GM19238 (cell line): ENCODE measurements around the gene BID.
"Not testable (repeated sequence)": the region's sequence is repeated elsewhere in the genome, so short reads cannot be mapped to it uniquely, and the experiment has no call there.

Source experiments
- DNase-seq: peaks from one replicate; pipeline ENCODE4 v3.0.0; 2011; ENCODE audit warnings: low spot score; ENCODE audit not compliant: insufficient read length

Gene BID

GRCh38 chr22:17770180-17771077, 3.8 kb downstream of the BID start:
- DNase-seq: no peak

DNA sequence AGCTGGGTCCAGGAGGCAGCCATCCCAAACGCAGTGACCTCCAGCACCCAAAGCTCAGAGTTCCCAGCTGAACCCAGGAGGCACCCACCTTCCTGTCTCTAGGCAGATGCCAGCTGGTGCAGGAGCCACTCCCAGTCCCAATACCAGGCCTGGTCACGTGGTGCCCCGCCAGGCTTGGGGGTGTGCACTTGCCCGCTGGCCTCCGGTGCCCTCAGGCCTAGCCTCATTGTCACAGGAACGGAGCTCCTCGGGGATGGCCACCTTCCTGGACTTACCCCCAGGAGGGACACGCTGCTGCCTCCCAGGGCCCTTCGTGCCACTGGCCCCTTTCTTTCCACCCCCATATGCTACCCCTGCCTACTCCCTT, 4.6 kb downstream of the BID start:
- DNase-seq: no peak

GRCh38 chr22:17769013-17769715, 5.1 kb downstream of the BID start:
- DNase-seq: no peak

DNA sequence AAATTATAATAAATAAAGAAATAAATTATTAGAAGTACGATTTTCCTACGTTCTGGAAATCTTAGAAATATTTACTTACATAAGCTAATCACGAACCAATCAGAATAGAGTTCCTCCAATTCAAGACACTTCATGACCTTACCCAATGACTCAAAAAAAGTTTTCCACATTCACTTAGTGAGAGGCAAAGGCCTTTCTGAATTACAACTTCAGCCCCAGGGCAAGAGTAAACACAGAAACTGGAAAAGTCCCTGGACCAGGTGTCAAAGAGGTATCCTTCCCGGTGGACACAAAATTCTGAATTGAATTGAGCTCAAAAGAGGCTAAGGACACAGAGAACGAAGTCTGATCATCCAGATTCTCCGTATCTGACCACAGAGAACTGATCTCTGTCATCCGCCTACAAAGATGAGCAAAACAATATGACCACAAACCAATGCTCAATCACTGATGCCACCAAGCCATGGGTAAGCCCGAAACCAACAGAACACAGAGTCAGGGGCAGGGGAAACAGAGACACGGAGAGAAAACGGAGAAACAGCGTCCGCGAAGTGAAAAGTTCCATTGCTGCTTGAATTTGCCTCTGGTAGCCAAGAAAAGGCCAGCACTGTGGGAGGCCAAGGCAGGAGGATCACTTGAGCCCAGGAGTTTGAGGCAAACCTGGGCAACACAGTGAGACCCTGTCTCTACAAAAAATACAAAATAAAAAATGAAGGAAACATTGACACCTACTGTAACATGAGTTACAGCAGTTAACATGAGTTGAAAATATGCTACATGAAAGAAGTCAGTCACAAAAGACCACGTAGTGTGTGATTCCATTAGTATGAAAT, 6.8 kb downstream of the BID start:
- DNase-seq: peak; percentile 64

DNA sequence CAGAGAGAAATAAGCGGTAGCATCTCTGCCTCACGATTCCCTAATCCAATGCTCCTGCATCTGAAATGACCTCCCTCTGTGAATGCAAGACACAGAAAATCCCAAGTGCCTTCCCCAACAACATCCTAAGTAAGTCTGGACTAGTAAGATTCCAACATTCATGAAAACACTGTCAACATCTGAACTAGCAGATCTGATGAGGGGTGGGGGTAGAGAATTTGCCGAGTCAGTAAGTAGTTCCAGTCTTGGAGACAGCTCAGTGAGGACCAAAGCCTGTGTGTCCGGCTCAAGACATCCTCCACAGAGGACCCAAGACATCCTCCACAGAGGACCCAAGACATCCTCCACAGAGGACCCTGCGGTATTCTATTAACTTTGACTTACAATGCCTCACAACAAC, 9.4 kb downstream of the BID start:
- not testable (repeated sequence) for DNase-seq

- DNase-seq: no peak
Measured at GRCh38 chr22:17764036-17764435, 10.2 kb downstream of the BID start.

DNA sequence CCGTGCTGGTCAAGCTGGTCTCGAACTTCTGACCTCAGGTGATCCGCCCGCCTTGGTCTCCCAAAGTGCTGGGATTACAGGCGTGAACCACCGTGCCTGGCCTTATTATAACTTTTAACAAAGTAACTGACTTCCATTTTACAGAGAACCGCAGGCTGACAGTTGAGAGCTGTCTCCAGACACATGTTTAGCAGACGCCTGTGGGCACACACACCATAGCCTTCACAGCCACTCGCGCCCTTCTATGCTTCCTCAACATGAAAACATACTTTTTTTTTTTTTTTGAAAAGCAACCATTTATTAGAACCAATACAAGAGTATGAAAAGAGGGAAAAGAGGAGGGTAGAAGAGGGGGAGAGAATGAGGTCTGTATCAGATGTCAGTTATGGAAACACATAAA, 10.8 kb downstream of the BID start:
- not testable (repeated sequence) for DNase-seq

DNA sequence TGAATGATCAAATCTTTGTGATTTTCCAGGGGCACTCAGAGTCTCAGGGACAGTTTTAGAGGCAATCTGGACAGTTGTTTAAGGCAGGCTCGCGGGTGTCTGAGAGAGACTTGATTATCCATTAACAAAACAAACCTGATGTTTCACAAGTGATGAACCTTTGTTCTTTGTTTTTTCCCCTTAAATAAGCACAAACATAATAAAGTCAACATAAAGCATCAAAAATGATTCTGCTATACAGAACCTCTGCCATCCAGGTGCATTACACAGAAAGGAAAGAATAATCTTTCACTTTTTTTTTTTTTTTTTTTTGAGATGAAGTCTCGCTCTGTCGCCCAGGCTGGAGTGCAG, 13.2 kb downstream of the BID start:
- DNase-seq: no peak

DNA sequence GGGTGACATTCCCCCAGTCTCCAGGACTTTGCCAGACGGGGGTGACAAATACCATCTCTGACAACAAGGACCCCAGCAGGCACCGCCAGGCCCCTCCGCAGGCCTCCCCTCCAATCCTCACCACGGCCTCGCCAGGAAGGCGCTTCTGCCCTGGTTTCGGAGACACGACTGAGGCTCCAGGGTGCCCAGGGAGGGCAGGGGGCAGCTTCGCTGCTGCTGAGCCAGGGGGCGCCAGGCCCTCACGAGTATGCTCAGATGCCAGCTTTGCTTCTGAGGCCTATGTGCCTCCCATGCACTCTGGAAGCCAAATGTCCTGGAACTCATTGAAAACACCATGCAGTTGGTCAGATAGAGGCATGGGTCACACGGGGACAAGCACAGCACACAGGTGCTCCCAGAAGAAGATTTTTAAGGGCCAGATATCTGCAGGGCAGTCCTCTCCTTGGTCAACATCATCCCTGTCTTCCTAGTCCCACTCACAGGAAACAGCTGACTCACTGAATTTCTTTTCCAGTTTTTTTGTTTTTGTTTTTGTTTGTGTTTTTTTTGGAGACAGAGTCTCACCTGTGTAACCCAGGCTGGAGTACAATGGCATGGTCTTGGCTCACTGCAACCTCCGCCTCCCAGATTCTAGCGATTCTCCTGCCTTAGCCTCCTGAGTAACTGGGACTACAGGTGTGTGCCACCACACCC, 19.9 kb downstream of the BID start:
- no peak for DNase-seq

GRCh38 chr22:17753401-17753989, 20.8 kb downstream of the BID start:
- no peak for DNase-seq

- no peak for DNase-seq
Measured at GRCh38 chr22:17751596-17751995, 22.7 kb downstream of the BID start.

DNA sequence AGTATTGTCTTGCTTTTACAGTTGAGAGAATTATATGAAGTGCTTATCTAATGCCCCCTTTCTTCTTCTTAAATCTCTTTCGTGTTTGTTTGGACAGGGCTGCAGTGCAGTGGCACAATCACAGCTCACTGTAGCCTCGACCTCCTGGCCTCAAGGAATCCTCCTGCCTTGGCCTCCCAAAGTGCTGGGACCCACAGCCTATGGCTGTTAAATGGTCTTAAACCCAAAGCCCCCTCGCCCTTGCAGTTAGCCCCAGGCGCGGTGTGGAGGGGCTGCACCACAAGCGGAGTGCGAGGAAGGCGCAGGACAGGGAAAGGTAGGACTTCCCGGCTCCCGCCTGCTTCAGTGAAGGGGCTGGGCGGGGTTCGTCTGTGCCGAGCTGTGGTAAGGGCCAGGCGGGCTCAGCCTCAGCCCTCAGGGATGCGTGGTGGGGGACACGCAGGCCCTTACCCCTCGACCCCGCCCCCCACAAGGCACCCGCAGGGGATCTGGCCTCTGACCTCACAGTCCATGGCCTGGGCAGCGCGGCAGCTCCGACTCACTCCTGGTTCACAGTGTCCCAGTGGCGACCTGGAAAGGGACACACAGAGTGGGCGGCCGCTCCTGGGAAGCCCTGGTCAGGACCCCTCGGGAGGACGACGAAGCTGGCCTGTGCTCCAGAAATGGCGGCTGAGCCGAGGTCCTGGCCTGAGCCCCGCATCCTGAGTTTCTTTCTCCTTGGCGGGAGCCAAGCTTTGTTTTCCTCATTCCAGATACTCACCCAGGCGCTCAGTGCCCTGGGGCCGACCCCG, 24.5 kb downstream of the BID start:
- DNase-seq: no peak

DNA sequence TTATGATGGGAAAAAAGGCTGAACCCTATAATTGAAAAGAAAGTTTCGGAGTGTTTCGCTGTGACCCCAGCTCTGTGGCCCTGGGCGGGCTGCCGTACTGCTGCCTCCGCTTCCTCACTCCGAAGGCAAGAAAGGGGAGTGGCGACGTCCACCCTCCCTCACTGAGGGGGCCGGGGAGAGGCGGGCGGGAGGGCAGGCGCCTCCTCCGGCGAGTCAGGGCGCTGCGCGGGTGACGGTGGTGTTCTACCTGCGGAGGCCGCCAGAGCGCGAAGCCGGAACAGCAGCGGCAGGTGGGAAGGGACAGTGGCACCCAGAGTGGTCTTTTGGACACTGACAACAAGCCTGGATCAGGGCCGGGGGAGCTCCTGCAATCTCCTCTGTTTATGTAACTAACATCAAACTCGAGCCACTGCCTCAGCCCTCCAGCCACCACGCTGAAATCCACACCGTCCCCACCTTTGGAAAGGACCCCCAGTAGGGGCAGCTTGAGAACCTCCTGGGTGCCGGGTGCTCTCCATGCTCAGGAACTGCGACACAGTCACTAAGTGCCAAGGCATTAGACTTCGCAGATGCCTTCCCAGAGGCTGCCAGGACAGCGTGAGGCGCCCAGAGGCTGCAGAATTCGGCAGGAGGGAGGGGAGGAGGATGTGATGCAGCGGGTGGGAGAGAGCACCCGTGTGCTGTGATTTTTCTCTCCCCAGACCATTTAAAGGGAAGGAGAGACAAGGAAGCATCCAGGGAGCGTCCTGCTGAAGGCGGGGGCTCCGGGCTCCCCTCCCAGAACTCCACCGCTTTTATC, 25.5 kb downstream of the BID start:
- no peak for DNase-seq

DNA sequence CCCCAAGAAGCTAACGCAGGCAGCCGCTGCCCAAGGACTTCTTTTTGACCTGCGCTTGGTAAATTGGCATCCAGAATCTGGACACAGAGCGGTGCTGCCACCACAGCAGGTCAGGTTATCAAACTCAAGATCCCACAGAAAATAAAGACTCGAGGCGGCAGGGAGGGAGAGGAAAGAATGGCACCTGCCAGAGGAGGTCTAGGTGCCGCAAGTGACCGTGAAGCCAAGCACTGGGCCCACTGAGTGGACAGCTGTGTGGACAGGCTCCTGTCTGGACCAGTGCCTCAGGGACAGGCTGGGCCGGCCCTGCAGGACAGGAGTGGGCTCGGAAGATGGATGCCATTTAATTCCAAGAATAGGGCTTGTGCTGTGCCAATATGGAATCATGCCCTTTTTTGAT, 27.4 kb downstream of the BID start:
- DNase-seq: no peak

GRCh38 chr22:17744430-17744829, 29.8 kb downstream of the BID start:
- no peak for DNase-seq

DNA sequence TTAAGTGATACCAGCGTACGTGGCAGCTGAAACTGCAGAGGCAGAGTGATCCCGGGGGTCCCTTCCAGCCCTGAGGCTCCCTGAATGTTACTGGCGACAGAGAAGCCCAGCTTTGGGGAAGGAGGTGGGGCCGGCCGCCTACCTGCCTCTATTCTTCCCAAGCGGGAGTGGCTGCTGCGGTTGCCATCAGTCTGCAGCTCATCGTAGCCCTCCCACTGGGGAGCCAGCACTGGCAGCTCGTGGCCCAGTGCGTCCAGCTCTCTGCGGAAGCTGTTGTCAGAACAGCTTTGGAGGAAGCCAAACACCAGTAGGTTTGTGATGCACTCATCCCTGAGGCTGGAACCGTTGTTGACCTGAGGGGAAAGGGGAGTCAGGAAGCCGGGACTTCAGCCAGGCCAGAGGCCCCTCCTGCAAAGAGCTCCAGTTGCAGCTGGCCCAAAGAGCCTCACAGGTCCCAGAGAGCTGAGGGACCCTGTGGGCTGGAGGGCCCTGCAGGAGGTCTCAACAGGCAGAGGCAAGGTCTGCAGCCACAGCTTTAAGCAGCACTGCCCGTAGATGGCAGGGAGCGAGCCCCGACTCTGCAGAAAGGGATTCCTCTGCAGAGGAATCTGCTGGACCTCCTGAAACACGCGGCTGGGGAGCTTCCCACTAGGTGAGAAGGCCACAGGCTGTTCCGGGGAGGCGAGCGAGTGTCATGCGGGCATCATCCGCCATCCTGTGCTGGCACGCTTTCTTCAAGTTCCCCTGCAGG, 30.4 kb downstream of the BID start:
- DNase-seq: no peak

DNA sequence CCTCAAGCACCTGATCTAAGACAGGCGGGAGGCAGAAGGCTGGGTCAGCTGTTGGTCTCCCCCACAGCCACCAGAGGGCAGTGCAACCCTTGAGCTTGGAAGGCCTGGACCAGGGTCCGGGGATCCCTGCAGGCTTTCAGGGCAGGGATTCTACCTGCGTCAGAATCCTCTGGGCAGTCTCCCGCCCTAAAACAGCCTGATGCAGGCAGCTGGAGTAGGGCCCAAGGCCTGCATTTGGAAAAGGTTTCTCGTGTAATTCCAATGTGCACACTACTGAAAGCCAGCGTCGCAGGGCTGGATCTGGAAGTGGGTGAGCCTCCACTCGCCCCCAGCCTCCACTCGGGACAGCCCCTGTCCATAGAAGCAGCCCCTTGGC, 31.8 kb downstream of the BID start:
- DNase-seq: peak; percentile 88

DNA sequence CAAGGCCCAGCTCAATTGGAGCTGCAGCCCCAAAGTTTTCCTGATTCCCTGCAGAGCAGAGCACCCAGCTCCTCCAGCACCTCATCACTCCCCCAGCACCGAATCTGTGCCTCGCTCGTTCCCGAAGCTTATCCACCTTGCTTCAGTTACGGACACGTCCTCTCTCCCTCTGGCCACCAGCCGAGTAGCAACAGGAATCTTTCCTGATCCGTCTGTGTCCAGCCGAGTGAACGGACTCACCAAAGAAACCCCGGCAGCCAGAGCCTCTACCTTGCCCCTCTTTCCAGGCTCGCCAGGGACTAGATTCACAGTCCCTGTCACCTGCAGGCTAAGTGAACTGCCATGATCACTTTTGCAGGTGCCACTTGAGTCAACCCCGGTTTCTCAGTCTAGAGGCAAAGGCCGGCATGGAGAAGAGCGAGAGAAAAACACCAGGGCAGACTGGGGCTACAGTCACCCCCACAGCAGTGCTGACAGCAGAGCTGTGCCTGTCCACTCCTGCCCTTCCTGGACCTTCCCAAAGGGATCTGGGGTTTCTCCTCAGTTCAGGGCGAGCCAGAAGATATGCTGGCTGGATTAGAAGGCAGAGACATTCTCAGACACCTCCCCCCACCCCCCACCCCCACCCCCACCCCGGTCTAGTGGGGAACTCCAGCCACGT, 32.3 kb downstream of the BID start:
- DNase-seq: no peak
